HEK293 (cell line): ENCODE measurements around the gene EML1.

Source experiments
- GLI4 ChIP-seq: fragments of 450-650 bp; formaldehyde crosslinking; IDR thresholded peaks from 2 replicates; pipeline ENCODE4 v1.5.1; 2016; ENCODE audit warnings: missing biosample characterization, missing genetic modification characterization
- KLF7 ChIP-seq: fragments of 450-650 bp; formaldehyde crosslinking; IDR thresholded peaks from 2 replicates; pipeline ENCODE4 v1.5.1; 2016; ENCODE audit warnings: missing biosample characterization, missing genetic modification characterization, borderline replicate concordance
- SP7 ChIP-seq: fragments of 450-650 bp; formaldehyde crosslinking; IDR thresholded peaks from 2 replicates; pipeline ENCODE4 v1.5.1; 2016; ENCODE audit warnings: missing biosample characterization, missing genetic modification characterization
- YY1 ChIP-seq: fragments of 450-650 bp; formaldehyde crosslinking; IDR thresholded peaks from 2 replicates; pipeline ENCODE4 v1.5.1; 2018; ENCODE audit warnings: missing biosample characterization, missing genetic modification characterization
- YY2 ChIP-seq: fragments of 450-650 bp; formaldehyde crosslinking; IDR thresholded peaks from 2 replicates; pipeline ENCODE4 v1.5.1; 2016; ENCODE audit warnings: missing biosample characterization, missing genetic modification characterization
- ZBTB8A ChIP-seq: fragments of 450-650 bp; formaldehyde crosslinking; IDR thresholded peaks from 2 replicates; pipeline ENCODE4 v1.5.1; 2016; ENCODE audit warnings: missing biosample characterization, missing genetic modification characterization
- ZFP3 ChIP-seq: fragments of 450-650 bp; formaldehyde crosslinking; IDR thresholded peaks from 2 replicates; pipeline ENCODE4 v1.5.1; 2016; ENCODE audit warnings: low read depth, missing biosample characterization, missing genetic modification characterization
- ZFP37 ChIP-seq: fragments of 450-650 bp; formaldehyde crosslinking; IDR thresholded peaks from 2 replicates; pipeline ENCODE4 v1.5.1; 2016; ENCODE audit warnings: missing biosample characterization, missing genetic modification characterization
- ZFP41 ChIP-seq: fragments of 450-650 bp; formaldehyde crosslinking; IDR thresholded peaks from 2 replicates; pipeline ENCODE4 v1.5.1; 2016; ENCODE audit warnings: missing biosample characterization, missing genetic modification characterization, borderline replicate concordance
- ZNF140 ChIP-seq: fragments of 450-650 bp; formaldehyde crosslinking; IDR thresholded peaks from 2 replicates; pipeline ENCODE4 v1.5.1; 2016; ENCODE audit warnings: missing biosample characterization, missing genetic modification characterization
- ZNF155 ChIP-seq: fragments of 450-650 bp; formaldehyde crosslinking; IDR thresholded peaks from 2 replicates; pipeline ENCODE4 v1.5.1; 2016; ENCODE audit warnings: missing biosample characterization, missing genetic modification characterization
- ZNF16 ChIP-seq: fragments of 450-650 bp; formaldehyde crosslinking; IDR thresholded peaks from 2 replicates; pipeline ENCODE4 v1.5.1; 2016; ENCODE audit warnings: low read depth, missing biosample characterization, missing genetic modification characterization
- ZNF174 ChIP-seq: fragments of 450-650 bp; formaldehyde crosslinking; IDR thresholded peaks from 2 replicates; pipeline ENCODE4 v1.5.0; 2017; ENCODE audit warnings: missing biosample characterization, mild to moderate bottlenecking, missing genetic modification characterization
- ZNF214 ChIP-seq: fragments of 450-650 bp; formaldehyde crosslinking; IDR thresholded peaks from 2 replicates; pipeline ENCODE4 v1.5.1; 2017; ENCODE audit warnings: missing biosample characterization, mild to moderate bottlenecking, missing genetic modification characterization, borderline replicate concordance
- ZNF23 ChIP-seq: fragments of 450-650 bp; formaldehyde crosslinking; IDR thresholded peaks from 2 replicates; pipeline ENCODE4 v1.5.1; 2016; ENCODE audit warnings: missing biosample characterization, missing genetic modification characterization, borderline replicate concordance
- ZNF354C ChIP-seq: fragments of 450-650 bp; formaldehyde crosslinking; IDR thresholded peaks from 2 replicates; pipeline ENCODE4 v1.5.1; 2016; ENCODE audit warnings: missing biosample characterization, missing genetic modification characterization, low read depth, borderline replicate concordance
- ZNF37A ChIP-seq: fragments of 450-650 bp; IDR thresholded peaks from 2 replicates; pipeline ENCODE4 v1.5.1; 2018; ENCODE audit warnings: missing biosample characterization, missing genetic modification characterization
- ZNF426 ChIP-seq: fragments of 450-650 bp; formaldehyde crosslinking; IDR thresholded peaks from 2 replicates; pipeline ENCODE4 v1.5.1; 2017; ENCODE audit warnings: missing biosample characterization, missing genetic modification characterization, mild to moderate bottlenecking, inconsistent platforms, moderate library complexity
- ZNF433 ChIP-seq: fragments of 450-650 bp; formaldehyde crosslinking; IDR thresholded peaks from 2 replicates; pipeline ENCODE4 v1.5.1; 2016; ENCODE audit warnings: missing biosample characterization, missing genetic modification characterization, low read depth
- ZNF530 ChIP-seq: fragments of 450-650 bp; formaldehyde crosslinking; IDR thresholded peaks from 2 replicates; pipeline ENCODE4 v1.5.1; 2016; ENCODE audit warnings: low read depth, missing biosample characterization, missing genetic modification characterization
- ZNF623 ChIP-seq: fragments of 450-650 bp; formaldehyde crosslinking; IDR thresholded peaks from 2 replicates; pipeline ENCODE4 v1.5.1; 2016; ENCODE audit warnings: missing biosample characterization, missing genetic modification characterization
- ZNF629 ChIP-seq: fragments of 450-650 bp; formaldehyde crosslinking; IDR thresholded peaks from 2 replicates; pipeline ENCODE4 v1.5.1; 2017; ENCODE audit warnings: missing biosample characterization, missing genetic modification characterization
- ZNF654 ChIP-seq: fragments of 450-650 bp; formaldehyde crosslinking; IDR thresholded peaks from 2 replicates; pipeline ENCODE4 v1.5.1; 2016; ENCODE audit warnings: low read depth, missing biosample characterization, missing genetic modification characterization
- ZNF670 ChIP-seq: fragments of 450-650 bp; formaldehyde crosslinking; IDR thresholded peaks from 2 replicates; pipeline ENCODE4 v1.5.1; 2016; ENCODE audit warnings: missing biosample characterization, missing genetic modification characterization, low read depth
- ZNF777 ChIP-seq: fragments of 450-650 bp; formaldehyde crosslinking; IDR thresholded peaks from 2 replicates; pipeline ENCODE4 v1.5.1; 2017; ENCODE audit warnings: missing biosample characterization, missing genetic modification characterization, borderline replicate concordance
- TF ChIP-seq, protein P1 (sequence below): fragments of 450-650 bp; formaldehyde crosslinking; IDR thresholded peaks from 2 replicates; pipeline ENCODE4 v1.5.1; 2016; ENCODE audit warnings: missing biosample characterization, missing genetic modification characterization
- TF ChIP-seq, protein P2 (sequence below): fragments of 450-650 bp; formaldehyde crosslinking; IDR thresholded peaks from 2 replicates; pipeline ENCODE4 v1.5.1; 2016; ENCODE audit warnings: missing biosample characterization, missing genetic modification characterization
- TF ChIP-seq, protein P3 (sequence below): fragments of 450-650 bp; formaldehyde crosslinking; IDR thresholded peaks from 2 replicates; pipeline ENCODE4 v1.5.1; 2016; ENCODE audit warnings: missing biosample characterization, missing genetic modification characterization
- TF ChIP-seq, protein P4 (sequence below): fragments of 450-650 bp; formaldehyde crosslinking; IDR thresholded peaks from 2 replicates; pipeline ENCODE4 v1.5.1; 2016; ENCODE audit warnings: missing biosample characterization, missing genetic modification characterization
- TF ChIP-seq, protein P5 (sequence below): fragments of 450-650 bp; formaldehyde crosslinking; IDR thresholded peaks from 2 replicates; pipeline ENCODE4 v1.5.1; 2016; ENCODE audit warnings: missing biosample characterization, missing genetic modification characterization, borderline replicate concordance

EML1 gene

DNA sequence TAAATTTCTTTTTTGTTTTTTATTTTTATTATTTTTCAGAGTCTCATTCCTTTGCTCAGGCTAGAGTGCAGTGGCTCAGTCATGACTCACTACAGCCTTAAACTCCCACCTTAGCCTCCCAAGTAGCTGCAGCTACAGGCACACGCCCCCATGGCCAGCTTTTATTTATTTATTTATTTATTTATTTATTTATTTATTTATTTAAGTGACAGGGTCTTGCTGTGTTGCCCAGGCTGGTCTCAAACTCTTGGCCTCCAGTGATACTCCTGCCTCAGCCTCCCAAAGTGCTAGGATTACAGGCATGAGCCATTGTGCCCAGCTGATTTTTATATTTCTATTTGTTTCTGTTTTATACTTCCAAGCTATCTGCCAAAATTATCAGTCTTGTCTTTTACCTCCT, 182.8 kb downstream of the EML1 start (continued):
- TF ChIP-seq, protein P1, sequence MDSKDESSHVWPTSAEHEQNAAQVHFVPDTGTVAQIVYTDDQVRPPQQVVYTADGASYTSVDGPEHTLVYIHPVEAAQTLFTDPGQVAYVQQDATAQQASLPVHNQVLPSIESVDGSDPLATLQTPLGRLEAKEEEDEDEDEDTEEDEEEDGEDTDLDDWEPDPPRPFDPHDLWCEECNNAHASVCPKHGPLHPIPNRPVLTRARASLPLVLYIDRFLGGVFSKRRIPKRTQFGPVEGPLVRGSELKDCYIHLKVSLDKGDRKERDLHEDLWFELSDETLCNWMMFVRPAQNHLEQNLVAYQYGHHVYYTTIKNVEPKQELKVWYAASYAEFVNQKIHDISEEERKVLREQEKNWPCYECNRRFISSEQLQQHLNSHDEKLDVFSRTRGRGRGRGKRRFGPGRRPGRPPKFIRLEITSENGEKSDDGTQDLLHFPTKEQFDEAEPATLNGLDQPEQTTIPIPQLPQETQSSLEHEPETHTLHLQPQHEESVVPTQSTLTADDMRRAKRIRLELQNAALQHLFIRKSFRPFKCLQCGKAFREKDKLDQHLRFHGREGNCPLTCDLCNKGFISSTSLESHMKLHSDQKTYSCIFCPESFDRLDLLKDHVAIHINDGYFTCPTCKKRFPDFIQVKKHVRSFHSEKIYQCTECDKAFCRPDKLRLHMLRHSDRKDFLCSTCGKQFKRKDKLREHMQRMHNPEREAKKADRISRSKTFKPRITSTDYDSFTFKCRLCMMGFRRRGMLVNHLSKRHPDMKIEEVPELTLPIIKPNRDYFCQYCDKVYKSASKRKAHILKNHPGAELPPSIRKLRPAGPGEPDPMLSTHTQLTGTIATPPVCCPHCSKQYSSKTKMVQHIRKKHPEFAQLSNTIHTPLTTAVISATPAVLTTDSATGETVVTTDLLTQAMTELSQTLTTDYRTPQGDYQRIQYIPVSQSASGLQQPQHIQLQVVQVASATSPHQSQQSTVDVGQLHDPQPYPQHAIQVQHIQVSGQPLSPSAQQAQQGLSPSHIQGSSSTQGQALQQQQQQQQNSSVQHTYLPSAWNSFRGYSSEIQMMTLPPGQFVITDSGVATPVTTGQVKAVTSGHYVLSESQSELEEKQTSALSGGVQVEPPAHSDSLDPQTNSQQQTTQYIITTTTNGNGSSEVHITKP = no peak
- TF ChIP-seq ZNF37A (tag by site-specific recombination) = no peak
- TF ChIP-seq, protein P2, sequence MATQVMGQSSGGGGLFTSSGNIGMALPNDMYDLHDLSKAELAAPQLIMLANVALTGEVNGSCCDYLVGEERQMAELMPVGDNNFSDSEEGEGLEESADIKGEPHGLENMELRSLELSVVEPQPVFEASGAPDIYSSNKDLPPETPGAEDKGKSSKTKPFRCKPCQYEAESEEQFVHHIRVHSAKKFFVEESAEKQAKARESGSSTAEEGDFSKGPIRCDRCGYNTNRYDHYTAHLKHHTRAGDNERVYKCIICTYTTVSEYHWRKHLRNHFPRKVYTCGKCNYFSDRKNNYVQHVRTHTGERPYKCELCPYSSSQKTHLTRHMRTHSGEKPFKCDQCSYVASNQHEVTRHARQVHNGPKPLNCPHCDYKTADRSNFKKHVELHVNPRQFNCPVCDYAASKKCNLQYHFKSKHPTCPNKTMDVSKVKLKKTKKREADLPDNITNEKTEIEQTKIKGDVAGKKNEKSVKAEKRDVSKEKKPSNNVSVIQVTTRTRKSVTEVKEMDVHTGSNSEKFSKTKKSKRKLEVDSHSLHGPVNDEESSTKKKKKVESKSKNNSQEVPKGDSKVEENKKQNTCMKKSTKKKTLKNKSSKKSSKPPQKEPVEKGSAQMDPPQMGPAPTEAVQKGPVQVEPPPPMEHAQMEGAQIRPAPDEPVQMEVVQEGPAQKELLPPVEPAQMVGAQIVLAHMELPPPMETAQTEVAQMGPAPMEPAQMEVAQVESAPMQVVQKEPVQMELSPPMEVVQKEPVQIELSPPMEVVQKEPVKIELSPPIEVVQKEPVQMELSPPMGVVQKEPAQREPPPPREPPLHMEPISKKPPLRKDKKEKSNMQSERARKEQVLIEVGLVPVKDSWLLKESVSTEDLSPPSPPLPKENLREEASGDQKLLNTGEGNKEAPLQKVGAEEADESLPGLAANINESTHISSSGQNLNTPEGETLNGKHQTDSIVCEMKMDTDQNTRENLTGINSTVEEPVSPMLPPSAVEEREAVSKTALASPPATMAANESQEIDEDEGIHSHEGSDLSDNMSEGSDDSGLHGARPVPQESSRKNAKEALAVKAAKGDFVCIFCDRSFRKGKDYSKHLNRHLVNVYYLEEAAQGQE (tag by site-specific recombination) = peak; percentile 56; the same call in 1 of the 2 replicates
- 0 out of 2 replicates have a peak, but pooled peaks have one; percentile 37 for TF ChIP-seq ZFP37
- no peak for TF ChIP-seq ZNF530 (tag by site-specific recombination)
- TF ChIP-seq YY1 (tag by site-specific recombination) = no peak
- no peak for TF ChIP-seq ZNF777
- TF ChIP-seq ZNF629 = 0 out of 2 replicates have a peak, but pooled peaks have one; percentile 40
- TF ChIP-seq, protein P3, sequence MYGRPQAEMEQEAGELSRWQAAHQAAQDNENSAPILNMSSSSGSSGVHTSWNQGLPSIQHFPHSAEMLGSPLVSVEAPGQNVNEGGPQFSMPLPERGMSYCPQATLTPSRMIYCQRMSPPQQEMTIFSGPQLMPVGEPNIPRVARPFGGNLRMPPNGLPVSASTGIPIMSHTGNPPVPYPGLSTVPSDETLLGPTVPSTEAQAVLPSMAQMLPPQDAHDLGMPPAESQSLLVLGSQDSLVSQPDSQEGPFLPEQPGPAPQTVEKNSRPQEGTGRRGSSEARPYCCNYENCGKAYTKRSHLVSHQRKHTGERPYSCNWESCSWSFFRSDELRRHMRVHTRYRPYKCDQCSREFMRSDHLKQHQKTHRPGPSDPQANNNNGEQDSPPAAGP (tag by site-specific recombination) = no peak
- TF ChIP-seq ZNF433 = peak; percentile 50; the same call in 1 of the 2 replicates
- TF ChIP-seq, protein P4, sequence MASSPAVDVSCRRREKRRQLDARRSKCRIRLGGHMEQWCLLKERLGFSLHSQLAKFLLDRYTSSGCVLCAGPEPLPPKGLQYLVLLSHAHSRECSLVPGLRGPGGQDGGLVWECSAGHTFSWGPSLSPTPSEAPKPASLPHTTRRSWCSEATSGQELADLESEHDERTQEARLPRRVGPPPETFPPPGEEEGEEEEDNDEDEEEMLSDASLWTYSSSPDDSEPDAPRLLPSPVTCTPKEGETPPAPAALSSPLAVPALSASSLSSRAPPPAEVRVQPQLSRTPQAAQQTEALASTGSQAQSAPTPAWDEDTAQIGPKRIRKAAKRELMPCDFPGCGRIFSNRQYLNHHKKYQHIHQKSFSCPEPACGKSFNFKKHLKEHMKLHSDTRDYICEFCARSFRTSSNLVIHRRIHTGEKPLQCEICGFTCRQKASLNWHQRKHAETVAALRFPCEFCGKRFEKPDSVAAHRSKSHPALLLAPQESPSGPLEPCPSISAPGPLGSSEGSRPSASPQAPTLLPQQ (tag by site-specific recombination) = no peak
- TF ChIP-seq ZNF214 (tag by site-specific recombination) = no peak
- TF ChIP-seq ZNF426 (tag by site-specific recombination) = peak; percentile 88
- 0 out of 2 replicates have a peak, but pooled peaks have one; percentile 36 for TF ChIP-seq ZNF354C (tag by site-specific recombination)
- TF ChIP-seq KLF7 (tag by site-specific recombination) = 0 out of 2 replicates have a peak, but pooled peaks have one; percentile 26
- TF ChIP-seq ZFP3 (tag by site-specific recombination) = no peak
- TF ChIP-seq ZBTB8A (tag by site-specific recombination) = peak; percentile 62
- TF ChIP-seq ZNF140 (tag by site-specific recombination) = peak; percentile 75; the same call in 1 of the 2 replicates
- no peak for TF ChIP-seq ZNF155
- TF ChIP-seq ZNF670 (tag by site-specific recombination) = no peak
- no peak for TF ChIP-seq ZNF16 (tag by site-specific recombination)
- TF ChIP-seq ZNF174 = no peak
- no peak for TF ChIP-seq SP7
- TF ChIP-seq ZNF623 = peak; percentile 70
- TF ChIP-seq ZFP41 (tag by site-specific recombination) = no peak
- TF ChIP-seq ZNF23 (tag by site-specific recombination) = no peak
- TF ChIP-seq GLI4 = no peak
- TF ChIP-seq ZNF654 (tag by site-specific recombination) = peak; percentile 46
- no peak for TF ChIP-seq YY2 (tag by site-specific recombination)
- TF ChIP-seq, protein P5, sequence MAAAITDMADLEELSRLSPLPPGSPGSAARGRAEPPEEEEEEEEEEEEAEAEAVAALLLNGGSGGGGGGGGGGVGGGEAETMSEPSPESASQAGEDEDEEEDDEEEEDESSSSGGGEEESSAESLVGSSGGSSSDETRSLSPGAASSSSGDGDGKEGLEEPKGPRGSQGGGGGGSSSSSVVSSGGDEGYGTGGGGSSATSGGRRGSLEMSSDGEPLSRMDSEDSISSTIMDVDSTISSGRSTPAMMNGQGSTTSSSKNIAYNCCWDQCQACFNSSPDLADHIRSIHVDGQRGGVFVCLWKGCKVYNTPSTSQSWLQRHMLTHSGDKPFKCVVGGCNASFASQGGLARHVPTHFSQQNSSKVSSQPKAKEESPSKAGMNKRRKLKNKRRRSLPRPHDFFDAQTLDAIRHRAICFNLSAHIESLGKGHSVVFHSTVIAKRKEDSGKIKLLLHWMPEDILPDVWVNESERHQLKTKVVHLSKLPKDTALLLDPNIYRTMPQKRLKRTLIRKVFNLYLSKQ (tag by site-specific recombination) = no peak
